ENCODE results near the gene PEMT. TPM values are rescaled to one million over a fixed set of nuclear protein-coding genes. Genes with fewer than 3 reads are reported as not detected.

PEMT gene
- total and polyA plus RNA-seq, 2 donors (not counting 1 experiment from before 2014, with no cell fraction given), result 10.7 to 20.3 TPM

DNA sequence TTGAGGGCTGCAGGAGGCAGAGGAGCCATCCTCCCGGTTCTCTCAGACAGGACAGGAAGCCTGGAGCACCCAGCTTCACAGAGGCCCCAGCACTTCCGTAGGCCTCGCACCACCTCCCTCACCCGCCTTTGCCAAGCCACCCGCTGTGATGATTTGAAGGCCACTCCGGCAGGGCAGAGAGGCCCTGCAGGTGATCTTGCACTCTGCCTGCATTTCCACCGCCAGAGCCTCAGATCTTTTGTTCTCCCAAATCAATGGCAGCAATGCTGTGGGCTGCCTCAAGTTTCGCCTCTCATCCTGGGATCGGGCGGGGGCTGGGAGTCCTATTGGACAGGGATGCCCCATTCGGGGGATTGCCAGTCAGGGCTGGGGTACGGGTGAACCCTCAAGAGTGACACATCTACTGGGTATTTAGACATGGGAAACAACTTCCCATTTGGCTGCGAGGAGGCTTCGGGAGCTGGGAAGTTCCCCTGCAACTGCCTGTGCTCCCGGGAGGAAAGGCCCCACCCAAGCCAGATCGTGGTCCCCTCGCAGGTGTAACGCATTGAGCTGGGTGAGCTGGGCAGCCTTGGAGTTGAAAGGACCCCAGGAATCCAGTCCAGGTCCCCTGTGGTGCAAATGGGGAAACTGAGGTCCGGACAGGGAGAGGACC, 34.8 kb upstream of the PEMT start:
- intact Hi-C loops (cut with micrococcal nuclease), result loop anchor here (5.0 kb wide), 1 partner anchor 129 kb away; the partner anchor contains the start of gene RASD1

GRCh38 chr17:17624741-17625140, 33.2 kb upstream of the PEMT start:
- Mint-ChIP-seq H3K4me3 (no peak overlapping the region), H3K9me3 (ENCODE audit: insufficient read depth) (no peaks in the 10 kb centered on the region), H3K27ac (no peak overlapping the region), H3K4me1 (peaks cover 22% of the 10 kb centered on the region), H3K27me3 (no peaks in the 10 kb centered on the region)
- Histone ChIP-seq H3K4me1 (ENCODE audit: control insufficient read depth in 2 of 2, insufficient read depth in 2 of 2, low read length in 2 of 2) (peaks cover 4 to 8% of the 10 kb centered on the region in 2 donors), H3K79me2 (ENCODE audit: control insufficient read depth, insufficient read depth, low read length) (no peaks in the 10 kb centered on the region), H3K4me3 (ENCODE audit: control extremely low read depth in 1 of 5, extremely low read depth in 1 of 5, insufficient read depth in 1 of 5, low read depth in 2 of 5, low read length in 4 of 5) (no peak overlapping the region), H4K20me1 (ENCODE audit: control insufficient read depth, insufficient read depth, low read length, poor library complexity, severe bottlenecking) (no peaks in the 10 kb centered on the region), H3K9me3 (ENCODE audit: control extremely low read depth in 1 of 3, control insufficient read depth in 2 of 3, insufficient read depth in 1 of 3, low read length in 2 of 3) (peaks cover 0 to 2% (median 0%) of the 10 kb centered on the region in 3 donors), H3K4me2 (replicated peaks; ENCODE audit: low read depth, low read length, poor library complexity, severe bottlenecking) (no peak overlapping the region), H2AFZ (ENCODE audit: insufficient read depth, low read depth, low read length, poor library complexity, severe bottlenecking) (no peak overlapping the region), H3K9ac (ENCODE audit: low read length) (no peak overlapping the region), H3K27ac (ENCODE audit: low read length in 2 of 2) (no peak overlapping the region), H3K36me3 (replicated peaks in 1 of 2; ENCODE audit: control extremely low read depth in 1 of 2, control insufficient read depth in 1 of 2, extremely low read depth in 1 of 2, insufficient read depth in 2 of 2, low read length in 1 of 2) (no peaks in the 10 kb centered on the region), H3K27me3 (replicated peaks in 1 of 4; ENCODE audit: control extremely low read depth in 1 of 4, control insufficient read depth in 3 of 4, insufficient read depth in 4 of 4, low read length in 3 of 4) (no peaks in the 10 kb centered on the region)
- ChIA-PET CTCF (interaction anchor here (0.6 kb wide), 1 partner anchor 16 kb away, joined by 3 read pairs; no protein-coding TSS in a partner anchor), POLR2A (no interaction called here)
- ATAC-seq (ENCODE audit: low read depth) (no peak), DNase-seq (no peak)
- TF ChIP-seq EZH2 (IDR thresholded peaks at IDR 0.05; ENCODE audit: borderline replicate concordance, insufficient read depth, low read depth, low read length, poor library complexity, severe bottlenecking), result no peak
- TF ChIP-seq, protein P1, sequence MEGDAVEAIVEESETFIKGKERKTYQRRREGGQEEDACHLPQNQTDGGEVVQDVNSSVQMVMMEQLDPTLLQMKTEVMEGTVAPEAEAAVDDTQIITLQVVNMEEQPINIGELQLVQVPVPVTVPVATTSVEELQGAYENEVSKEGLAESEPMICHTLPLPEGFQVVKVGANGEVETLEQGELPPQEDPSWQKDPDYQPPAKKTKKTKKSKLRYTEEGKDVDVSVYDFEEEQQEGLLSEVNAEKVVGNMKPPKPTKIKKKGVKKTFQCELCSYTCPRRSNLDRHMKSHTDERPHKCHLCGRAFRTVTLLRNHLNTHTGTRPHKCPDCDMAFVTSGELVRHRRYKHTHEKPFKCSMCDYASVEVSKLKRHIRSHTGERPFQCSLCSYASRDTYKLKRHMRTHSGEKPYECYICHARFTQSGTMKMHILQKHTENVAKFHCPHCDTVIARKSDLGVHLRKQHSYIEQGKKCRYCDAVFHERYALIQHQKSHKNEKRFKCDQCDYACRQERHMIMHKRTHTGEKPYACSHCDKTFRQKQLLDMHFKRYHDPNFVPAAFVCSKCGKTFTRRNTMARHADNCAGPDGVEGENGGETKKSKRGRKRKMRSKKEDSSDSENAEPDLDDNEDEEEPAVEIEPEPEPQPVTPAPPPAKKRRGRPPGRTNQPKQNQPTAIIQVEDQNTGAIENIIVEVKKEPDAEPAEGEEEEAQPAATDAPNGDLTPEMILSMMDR (IDR thresholded peaks at IDR 0.05), result no peak
- intact Hi-C loops (cut with micrococcal nuclease), result loop anchor here (5.0 kb wide), 1 partner anchor 127 kb away; the partner anchor contains the start of gene RASD1
- WGBS (ENCODE audit: insufficient coverage), result 95% methylated on average over 9 of the region's 9 CpGs

More for the DNA sequence above, 34.8 kb upstream of the PEMT start:
- H3K36me3 ChIP-seq (replicated peaks in 1 of 2; ENCODE audit: control extremely low read depth in 1 of 2, control insufficient read depth in 1 of 2, extremely low read depth in 1 of 2, insufficient read depth in 2 of 2, low read length in 1 of 2), result no peaks in the 10 kb centered on the region
- H3K4me2 ChIP-seq (replicated peaks; ENCODE audit: low read depth, low read length, poor library complexity, severe bottlenecking), result no peak overlapping the region
- TF ChIP-seq, protein P1 (IDR thresholded peaks at IDR 0.05), result no peak
- no peak for TF ChIP-seq EZH2 (IDR thresholded peaks at IDR 0.05; ENCODE audit: borderline replicate concordance, insufficient read depth, low read depth, low read length, poor library complexity, severe bottlenecking)
- ChIA-PET POLR2A (no interaction called here), CTCF (no interaction called here)
- no peak overlapping the region for H3K9ac ChIP-seq (ENCODE audit: low read length)
- H4K20me1 ChIP-seq (ENCODE audit: control insufficient read depth, insufficient read depth, low read length, poor library complexity, severe bottlenecking), result no peaks in the 10 kb centered on the region
- no peaks in the 10 kb centered on the region for H3K79me2 ChIP-seq (ENCODE audit: control insufficient read depth, insufficient read depth, low read length)
- Mint-ChIP-seq H3K27me3 (no peaks in the 10 kb centered on the region), H3K27ac (peak overlapping the region; percentile 50), H3K9me3 (ENCODE audit: insufficient read depth) (no peaks in the 10 kb centered on the region), H3K4me3 (no peak overlapping the region), H3K4me1 (peaks cover 17% of the 10 kb centered on the region)
- DNase-seq (no peak), ATAC-seq (ENCODE audit: low read depth) (no peak)
- peaks cover 0 to 4% (median 0%) of the 10 kb centered on the region in 3 donors for H3K9me3 ChIP-seq (ENCODE audit: control extremely low read depth in 1 of 3, control insufficient read depth in 2 of 3, insufficient read depth in 1 of 3, low read length in 2 of 3)
- H3K4me3 ChIP-seq (ENCODE audit: control extremely low read depth in 1 of 5, extremely low read depth in 1 of 5, insufficient read depth in 1 of 5, low read depth in 2 of 5, low read length in 4 of 5), result no peak overlapping the region
- 97% methylated on average over 19 of the region's 19 CpGs for WGBS (ENCODE audit: insufficient coverage)
- H3K27ac ChIP-seq (ENCODE audit: low read length in 2 of 2), result no peak overlapping the region
- no peaks in the 10 kb centered on the region for H3K27me3 ChIP-seq (replicated peaks in 1 of 4; ENCODE audit: control extremely low read depth in 1 of 4, control insufficient read depth in 3 of 4, insufficient read depth in 4 of 4, low read length in 3 of 4)
- peaks cover 4 to 8% of the 10 kb centered on the region in 2 donors for H3K4me1 ChIP-seq (ENCODE audit: control insufficient read depth in 2 of 2, insufficient read depth in 2 of 2, low read length in 2 of 2)
- no peak overlapping the region for H2AFZ ChIP-seq (ENCODE audit: insufficient read depth, low read depth, low read length, poor library complexity, severe bottlenecking)
